K562 (cell line): ENCODE data around the gene COQ3. TPM values are rescaled to one million over a fixed set of nuclear protein-coding genes. Genes with fewer than 3 reads are reported as not detected.

Experiments used
- ATAC-seq: fragments of 200-7000 bp; cut with Tn5 transposase; 3 replicates; pipeline ENCODE4 v1.9.1; 2020; ENCODE audit warnings: moderate library complexity
- BruUV-seq: library from RNA; stranded (reverse); fragments of 400-500 nt; replicated peaks from 2 replicates; lab custom pipeline; 2021; lab: Mats Ljungman, UMichigan
- CTCF ChIA-PET: fragments of 300-600 bp; formaldehyde crosslinking; extraction: SDS; loops from one replicate; lab custom pipeline; 2021; ENCODE audit warnings: low intra/inter-chr PET ratio; lab: Yijun Ruan, JAX
- POLR2A ChIA-PET: fragments of 300-600, 350-650 bp; sonication (Branson Sonifier 250); formaldehyde crosslinking; extraction: SDS; loops from one replicate; lab custom pipeline; 2021; ENCODE audit warnings: antibody characterized with exemption, inconsistent platforms; lab: Yijun Ruan, JAX
- DNase-seq, 4 experiments: peaks; one replicate each; pipeline versions ENCODE4 v3.0.0 to v3.0.0-alpha.2; 2011 to 2018; ENCODE audit warnings: low spot score in 3 of 4, mixed read lengths in 3 of 4; ENCODE audit errors: extremely low read depth in 1 of 4
- FAIRE-seq: peaks from 2 replicates; lab custom pipeline; 2011; peaks lifted over from hg19 to GRCh38; lab: Jason Lieb, UNC
- H2AFZ ChIP-seq: 2 replicates; pipeline ENCODE4 v1.6.0; 2011; ENCODE audit warnings: low read depth, low read length, control low read depth, inconsistent platforms
- H3K27ac ChIP-seq: fragments of 200-600 bp; 3 replicates; pipeline ENCODE4 v1.8.0; 2011; ENCODE audit warnings: low read depth, mild to moderate bottlenecking, control low read depth, inconsistent platforms, low read length, moderate library complexity, mixed read lengths; ENCODE audit errors: extremely low read depth
- H3K27me3 ChIP-seq, 2 experiments: fragments of 300-600 bp in 1 of 2; 2 replicates in 1 of 2; 3 replicates in 1 of 2; pipeline versions ENCODE4 v1.6.0 to v1.8.0; 2011; ENCODE audit warnings: inconsistent platforms in 2 of 2, low read length in 2 of 2, mild to moderate bottlenecking in 1 of 2, mixed read lengths in 1 of 2, moderate library complexity in 1 of 2; ENCODE audit not compliant: control insufficient read depth in 2 of 2, insufficient read depth in 2 of 2
- H3K36me3 ChIP-seq: fragments of 300-600 bp; 3 replicates; pipeline ENCODE4 v1.8.0; 2011; ENCODE audit warnings: mild to moderate bottlenecking, low read length, inconsistent platforms; ENCODE audit not compliant: control insufficient read depth, insufficient read depth
- H3K4me1 ChIP-seq, 2 experiments: fragments of 200-600 bp in 1 of 2; replicated peaks in 1 of 2; 2 replicates in 1 of 2; 3 replicates in 1 of 2; pipeline versions ENCODE4 v1.5.1 to v1.8.0; 2011; ENCODE audit warnings: inconsistent platforms in 2 of 2, low read length in 2 of 2, mild to moderate bottlenecking in 1 of 2, mixed read lengths in 1 of 2, moderate library complexity in 1 of 2; ENCODE audit not compliant: control insufficient read depth in 2 of 2, insufficient read depth in 2 of 2
- H3K4me2 ChIP-seq: 2 replicates; pipeline ENCODE4 v1.6.1; 2011; ENCODE audit warnings: low read length, control low read depth, inconsistent platforms, mixed read lengths; ENCODE audit not compliant: insufficient read depth
- H3K4me3 ChIP-seq: fragments of 200-600 bp; sonication (generic), shearing (Covaris generic); 2 replicates; pipeline ENCODE4 v1.5.1; 2016; ENCODE audit warnings: control low read depth, inconsistent platforms
- H3K79me2 ChIP-seq: fragments of 200-600 bp; 3 replicates; pipeline ENCODE4 v1.8.0; 2011; ENCODE audit warnings: low read length, inconsistent platforms; ENCODE audit not compliant: control insufficient read depth, insufficient read depth
- H3K9ac ChIP-seq, 2 experiments: 2 replicates each; pipeline versions ENCODE4 v1.6.0 to v1.6.1; 2011; ENCODE audit warnings: low read depth in 2 of 2, low read length in 2 of 2, control low read depth in 1 of 2, inconsistent platforms in 1 of 2, mild to moderate bottlenecking in 1 of 2, mixed read lengths in 1 of 2; ENCODE audit not compliant: insufficient read depth in 1 of 2
- H3K9me1 ChIP-seq: one replicate; pipeline ENCODE4 v1.6.0; 2011; ENCODE audit warnings: inconsistent platforms, mild to moderate bottlenecking, low read length, moderate library complexity; ENCODE audit not compliant: control insufficient read depth, insufficient read depth
- H3K9me3 ChIP-seq: replicated peaks from 2 replicates; pipeline ENCODE4 v1.5.1; 2011; ENCODE audit warnings: low read depth, low read length, inconsistent platforms; ENCODE audit not compliant: control insufficient read depth, insufficient read depth
- H4K20me1 ChIP-seq: replicated peaks from 2 replicates; pipeline ENCODE4 v1.6.1; 2011; ENCODE audit warnings: low read length, inconsistent platforms, mixed read lengths; ENCODE audit not compliant: control insufficient read depth, insufficient read depth
- ATF1 ChIP-seq, 2 experiments: fragments of 450-650 bp in 1 of 2; IDR thresholded peaks; 2 replicates each; pipeline ENCODE4 v1.6.1; 2016; ENCODE audit warnings: missing compliant biosample characterization in 1 of 2, missing genetic modification characterization in 1 of 2
- CHD4 ChIP-seq: fragments of 200-600 bp; sonication (generic); IDR thresholded peaks from 3 replicates; pipeline ENCODE4 v1.6.1; 2012; ENCODE audit warnings: low read depth, mild to moderate bottlenecking, mixed read lengths, low read length, inconsistent platforms; ENCODE audit not compliant: insufficient read depth, insufficient replicate concordance, poor library complexity, severe bottlenecking
- HSF4 ChIP-seq: fragments of 250-450 bp; sonication (Bioruptor Pico); IDR thresholded peaks from 2 replicates; pipeline ENCODE4 v2.1.2; 2022; ENCODE audit warnings: mild to moderate bottlenecking, moderate library complexity, borderline replicate concordance
- PURB ChIP-seq: sonication (generic); formaldehyde crosslinking; IDR thresholded peaks from 2 replicates; pipeline ENCODE4 v1.9.0; 2021; ENCODE audit warnings: low read depth, mild to moderate bottlenecking, missing genetic modification reagents
- ZNF124 ChIP-seq: sonication (generic); formaldehyde crosslinking; IDR thresholded peaks from 2 replicates; pipeline ENCODE4 v1.8.1; 2022; ENCODE audit warnings: missing genetic modification reagents
- ZNF217 ChIP-seq: sonication (generic); formaldehyde crosslinking; IDR thresholded peaks from 2 replicates; pipeline ENCODE4 v1.8.0; 2022; ENCODE audit warnings: mild to moderate bottlenecking, missing genetic modification reagents
- ZNF507 ChIP-seq: conservative IDR thresholded peaks from 2 replicates; pipeline ENCODE4 v1.6.1; 2017; ENCODE audit warnings: missing genetic modification characterization, missing compliant biosample characterization
- in situ Hi-C: fragments of 300-500 bp; cut with MboI; formaldehyde crosslinking; loops from 4 replicates; pipeline ENCODE4 v1.15.0; 2018; ENCODE audit warnings: inconsistent platforms, mixed read lengths
- intact Hi-C: fragments of 100-400 bp; cut with micrococcal nuclease; formaldehyde crosslinking; loops from 2 replicates; pipeline ENCODE4 v1.14.2; 2022
- polyA plus RNA-seq, 8 experiments: library from polyadenylated mRNA; depleted of rRNA in 4 of 8; stranded (reverse) in 5 of 8; unstranded in 3 of 8; fragments of >200 nt; fragmentation: Nextera tagmentation in 2 of 8; fragmentation: Illumina TruSeq in 1 of 8; extraction: Ambion mirVana in 2 of 8; extraction: Trizol in 1 of 8; gene quantifications; 2 replicates each; pipeline versions ENCODE4 v1.2.1 to v1.2.3, GENCODE V29; 2011 to 2014; ENCODE audit warnings: inconsistent platforms in 1 of 8, missing spikeins in 1 of 8
- total RNA-seq, 7 experiments: library from RNA; depleted of rRNA in 6 of 7; stranded (reverse); fragments of >200 nt in 6 of 7; fragmentation: Illumina TruSeq in 2 of 7; extraction: Trizol in 2 of 7; gene quantifications; 2 replicates each; pipeline versions ENCODE4 v1.2.1 to v1.2.3, GENCODE V29; 2011 to 2021; ENCODE audit warnings: low replicate concordance in 1 of 7
- TF ChIP-seq, protein P1 (sequence below): sonication (generic); formaldehyde crosslinking; IDR thresholded peaks from 2 replicates; pipeline ENCODE4 v1.4.0; 2020; ENCODE audit warnings: mild to moderate bottlenecking, missing genetic modification reagents
- TF ChIP-seq, protein P2 (sequence below), 2 experiments: fragments of 150-350 bp in 1 of 2; IDR thresholded peaks; 2 replicates each; pipeline ENCODE4 v1.6.1; 2012 to 2016; ENCODE audit warnings: low read depth in 2 of 2, low read length in 2 of 2, mild to moderate bottlenecking in 1 of 2, moderate library complexity in 1 of 2

COQ3 gene
- total and polyA plus RNA-seq, 9 of the 15 experiments (the other 6 are each of a cell fraction or from before 2014, with no cell fraction given): 16.9 to 137 (median 33.9) TPM

- Histone ChIP-seq H3K27me3 (no peaks in the 10 kb centered on the region), H3K9me3 (no peaks in the 10 kb centered on the region), H3K4me3 (no peak overlapping the region), H3K79me2 (peaks cover 43% of the 10 kb centered on the region), H4K20me1 (no peaks in the 10 kb centered on the region), H2AFZ (no peak overlapping the region), H3K27ac (no peak overlapping the region), H3K9me1 (no peaks in the 10 kb centered on the region), H3K4me2 (no peak overlapping the region), H3K9ac (no peak overlapping the region), H3K4me1 (no peaks in the 10 kb centered on the region), H3K36me3 (peaks cover 95% of the 10 kb centered on the region)
- DNase-seq (no peak), FAIRE-seq (no peak), ATAC-seq (no peak)
- CTCF ChIA-PET: no interaction called here
- intact Hi-C loops: no loop called here
- TF ChIP-seq CHD4 (no peak), ZNF507 (tag) (no peak), ZNF217 (CRISPR knock-in tag) (no peak), PURB (no peak), HSF4 (CRISPR knock-in tag) (no peak), ZNF124 (no peak), ATF1 (CRISPR knock-in tag; IDR thresholded peaks at IDR 0.05) (no peak), ATF1 (tag; IDR thresholded peaks at IDR 0.05) (no peak)
- TF ChIP-seq, protein P1, sequence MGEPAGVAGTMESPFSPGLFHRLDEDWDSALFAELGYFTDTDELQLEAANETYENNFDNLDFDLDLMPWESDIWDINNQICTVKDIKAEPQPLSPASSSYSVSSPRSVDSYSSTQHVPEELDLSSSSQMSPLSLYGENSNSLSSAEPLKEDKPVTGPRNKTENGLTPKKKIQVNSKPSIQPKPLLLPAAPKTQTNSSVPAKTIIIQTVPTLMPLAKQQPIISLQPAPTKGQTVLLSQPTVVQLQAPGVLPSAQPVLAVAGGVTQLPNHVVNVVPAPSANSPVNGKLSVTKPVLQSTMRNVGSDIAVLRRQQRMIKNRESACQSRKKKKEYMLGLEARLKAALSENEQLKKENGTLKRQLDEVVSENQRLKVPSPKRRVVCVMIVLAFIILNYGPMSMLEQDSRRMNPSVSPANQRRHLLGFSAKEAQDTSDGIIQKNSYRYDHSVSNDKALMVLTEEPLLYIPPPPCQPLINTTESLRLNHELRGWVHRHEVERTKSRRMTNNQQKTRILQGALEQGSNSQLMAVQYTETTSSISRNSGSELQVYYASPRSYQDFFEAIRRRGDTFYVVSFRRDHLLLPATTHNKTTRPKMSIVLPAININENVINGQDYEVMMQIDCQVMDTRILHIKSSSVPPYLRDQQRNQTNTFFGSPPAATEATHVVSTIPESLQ (CRISPR knock-in tag): no peak
- TF ChIP-seq, protein P2, sequence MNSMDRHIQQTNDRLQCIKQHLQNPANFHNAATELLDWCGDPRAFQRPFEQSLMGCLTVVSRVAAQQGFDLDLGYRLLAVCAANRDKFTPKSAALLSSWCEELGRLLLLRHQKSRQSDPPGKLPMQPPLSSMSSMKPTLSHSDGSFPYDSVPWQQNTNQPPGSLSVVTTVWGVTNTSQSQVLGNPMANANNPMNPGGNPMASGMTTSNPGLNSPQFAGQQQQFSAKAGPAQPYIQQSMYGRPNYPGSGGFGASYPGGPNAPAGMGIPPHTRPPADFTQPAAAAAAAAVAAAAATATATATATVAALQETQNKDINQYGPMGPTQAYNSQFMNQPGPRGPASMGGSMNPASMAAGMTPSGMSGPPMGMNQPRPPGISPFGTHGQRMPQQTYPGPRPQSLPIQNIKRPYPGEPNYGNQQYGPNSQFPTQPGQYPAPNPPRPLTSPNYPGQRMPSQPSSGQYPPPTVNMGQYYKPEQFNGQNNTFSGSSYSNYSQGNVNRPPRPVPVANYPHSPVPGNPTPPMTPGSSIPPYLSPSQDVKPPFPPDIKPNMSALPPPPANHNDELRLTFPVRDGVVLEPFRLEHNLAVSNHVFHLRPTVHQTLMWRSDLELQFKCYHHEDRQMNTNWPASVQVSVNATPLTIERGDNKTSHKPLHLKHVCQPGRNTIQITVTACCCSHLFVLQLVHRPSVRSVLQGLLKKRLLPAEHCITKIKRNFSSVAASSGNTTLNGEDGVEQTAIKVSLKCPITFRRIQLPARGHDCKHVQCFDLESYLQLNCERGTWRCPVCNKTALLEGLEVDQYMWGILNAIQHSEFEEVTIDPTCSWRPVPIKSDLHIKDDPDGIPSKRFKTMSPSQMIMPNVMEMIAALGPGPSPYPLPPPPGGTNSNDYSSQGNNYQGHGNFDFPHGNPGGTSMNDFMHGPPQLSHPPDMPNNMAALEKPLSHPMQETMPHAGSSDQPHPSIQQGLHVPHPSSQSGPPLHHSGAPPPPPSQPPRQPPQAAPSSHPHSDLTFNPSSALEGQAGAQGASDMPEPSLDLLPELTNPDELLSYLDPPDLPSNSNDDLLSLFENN (IDR thresholded peaks at IDR 0.05; ENCODE audit: low read depth in 2 of 2, low read length in 2 of 2): no peak
- in situ Hi-C loops: no loop called here
- POLR2A ChIA-PET: interaction anchor here (1.2 to 2.7 kb wide), 4 partner anchors 8 to 15 kb away, joined by 3 to 14 read pairs (median 4); partner anchors contain the start of gene COQ3
- no TSS peak for BruUV-seq
Measured at GRCh38 chr6:99409672-99410071, 15.7 kb upstream of the COQ3 start.
